COLO668 (cell line): ENCODE data around the gene ICOSLG.
"Not testable (repeated sequence)": the region's sequence is repeated elsewhere in the genome, so short reads cannot be mapped to it uniquely, and the experiment has no call there.

Experiments used
- DNase-seq: peaks from one replicate; lab custom pipeline; 2025; ENCODE audit not compliant: unreplicated experiment; lab: John Stamatoyannopoulos, UW

ICOSLG gene

DNA sequence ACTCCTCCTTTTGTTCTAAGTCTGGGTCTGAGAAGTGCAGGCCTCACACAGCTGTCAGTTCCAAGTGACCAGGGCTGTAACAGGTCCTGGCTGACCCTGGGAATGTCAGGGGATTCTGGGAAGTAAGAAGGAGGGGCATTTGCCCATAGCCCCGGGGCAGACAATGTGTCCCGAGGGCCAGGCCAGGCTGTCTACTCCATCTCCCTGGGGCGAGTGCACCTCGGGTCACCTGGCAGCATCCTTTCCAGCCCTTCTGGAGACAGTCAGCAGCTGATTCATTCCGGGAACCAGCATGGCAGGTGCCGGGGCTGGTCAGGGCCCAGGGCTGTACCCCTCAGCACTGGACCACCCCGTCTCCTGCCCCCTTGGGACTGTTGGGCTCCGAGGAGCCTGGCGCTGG is 13.1 kb downstream of the ICOSLG start:
- not testable (repeated sequence) for DNase-seq

- not testable (repeated sequence) for DNase-seq
Observed at GRCh38 chr21:44225605-44226004, 15.1 kb downstream of the ICOSLG start.

GRCh38 chr21:44223334-44223733 is 17.4 kb downstream of the ICOSLG start:
- not testable (repeated sequence) for DNase-seq

DNA sequence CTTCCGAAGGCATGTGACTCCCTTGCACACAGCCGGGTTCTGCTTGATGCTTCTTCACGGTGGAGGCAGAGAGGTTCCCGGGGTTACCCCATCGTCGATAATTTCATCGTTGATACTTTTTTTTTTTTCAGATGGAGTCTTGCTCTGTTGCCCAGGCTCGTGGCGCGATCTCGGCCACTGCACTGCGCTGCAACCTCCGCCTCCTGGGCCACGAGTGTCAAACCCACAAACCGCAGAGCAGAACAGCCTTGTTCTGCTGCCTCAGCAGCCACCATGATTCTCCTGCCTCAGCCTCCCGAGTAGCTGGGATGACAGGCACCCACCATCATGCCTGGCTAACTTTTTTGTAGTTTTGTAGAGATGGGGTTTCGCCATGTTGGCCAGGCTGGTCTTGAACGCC is 20.1 kb downstream of the ICOSLG start:
- not testable (repeated sequence) for DNase-seq

- not testable (repeated sequence) for DNase-seq
Observed at GRCh38 chr21:44218461-44218860, 22.3 kb downstream of the ICOSLG start.

GRCh38 chr21:44211978-44212377 is 28.8 kb downstream of the ICOSLG start:
- DNase-seq = not testable (repeated sequence)

GRCh38 chr21:44211574-44211973 is 29.2 kb downstream of the ICOSLG start:
- not testable (repeated sequence) for DNase-seq

- not testable (repeated sequence) for DNase-seq
Observed at GRCh38 chr21:44207860-44208646, 32.7 kb downstream of the ICOSLG start.

- not testable (repeated sequence) for DNase-seq
Observed at GRCh38 chr21:44206698-44207676, 33.8 kb downstream of the ICOSLG start.

- DNase-seq = not testable (repeated sequence)
Observed at GRCh38 chr21:44206187-44206586, 34.6 kb downstream of the ICOSLG start.

DNA sequence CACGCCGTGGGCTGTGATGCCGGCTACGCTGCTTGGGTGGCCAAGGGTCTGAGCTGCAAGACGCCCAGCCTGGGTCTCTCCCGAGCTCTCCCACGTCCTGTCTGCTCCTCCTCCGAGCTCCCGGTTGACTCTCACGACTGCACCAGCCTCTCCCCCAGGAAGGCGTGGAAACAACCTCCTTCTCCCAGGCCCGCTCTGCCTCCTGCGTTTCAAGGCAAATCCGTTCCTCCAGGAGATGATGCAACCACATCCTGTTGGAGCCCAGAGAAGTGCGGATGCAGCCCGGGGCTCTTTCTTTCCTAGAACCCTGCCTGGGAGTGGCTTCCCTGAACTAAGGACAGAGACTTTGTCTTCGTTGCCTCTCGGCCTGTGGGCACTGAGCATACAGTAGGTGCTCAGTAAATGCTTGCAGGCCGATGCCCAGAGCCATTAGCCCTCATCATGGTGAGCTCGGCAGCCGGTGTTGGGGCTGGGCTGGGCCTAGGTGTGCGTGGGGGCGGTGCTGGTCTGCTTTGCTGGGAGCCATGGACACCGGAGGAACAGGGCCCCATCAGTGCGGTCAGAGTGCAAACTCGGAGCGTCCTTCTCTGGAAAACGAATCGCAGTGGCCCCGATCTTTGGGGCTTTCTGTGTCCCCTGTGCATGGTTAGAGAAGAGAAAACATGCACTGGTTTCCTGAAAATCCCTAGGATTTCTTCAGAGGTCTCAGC is 38.0 kb downstream of the ICOSLG start:
- DNase-seq = not testable (repeated sequence)

GRCh38 chr21:44199997-44200396 is 40.7 kb downstream of the ICOSLG start:
- DNase-seq = not testable (repeated sequence)

- no peak for DNase-seq
Observed at GRCh38 chr21:44199448-44199847, 41.3 kb downstream of the ICOSLG start.

- DNase-seq = not testable (repeated sequence)
Observed at GRCh38 chr21:44197156-44197516, 43.6 kb downstream of the ICOSLG start.

DNA sequence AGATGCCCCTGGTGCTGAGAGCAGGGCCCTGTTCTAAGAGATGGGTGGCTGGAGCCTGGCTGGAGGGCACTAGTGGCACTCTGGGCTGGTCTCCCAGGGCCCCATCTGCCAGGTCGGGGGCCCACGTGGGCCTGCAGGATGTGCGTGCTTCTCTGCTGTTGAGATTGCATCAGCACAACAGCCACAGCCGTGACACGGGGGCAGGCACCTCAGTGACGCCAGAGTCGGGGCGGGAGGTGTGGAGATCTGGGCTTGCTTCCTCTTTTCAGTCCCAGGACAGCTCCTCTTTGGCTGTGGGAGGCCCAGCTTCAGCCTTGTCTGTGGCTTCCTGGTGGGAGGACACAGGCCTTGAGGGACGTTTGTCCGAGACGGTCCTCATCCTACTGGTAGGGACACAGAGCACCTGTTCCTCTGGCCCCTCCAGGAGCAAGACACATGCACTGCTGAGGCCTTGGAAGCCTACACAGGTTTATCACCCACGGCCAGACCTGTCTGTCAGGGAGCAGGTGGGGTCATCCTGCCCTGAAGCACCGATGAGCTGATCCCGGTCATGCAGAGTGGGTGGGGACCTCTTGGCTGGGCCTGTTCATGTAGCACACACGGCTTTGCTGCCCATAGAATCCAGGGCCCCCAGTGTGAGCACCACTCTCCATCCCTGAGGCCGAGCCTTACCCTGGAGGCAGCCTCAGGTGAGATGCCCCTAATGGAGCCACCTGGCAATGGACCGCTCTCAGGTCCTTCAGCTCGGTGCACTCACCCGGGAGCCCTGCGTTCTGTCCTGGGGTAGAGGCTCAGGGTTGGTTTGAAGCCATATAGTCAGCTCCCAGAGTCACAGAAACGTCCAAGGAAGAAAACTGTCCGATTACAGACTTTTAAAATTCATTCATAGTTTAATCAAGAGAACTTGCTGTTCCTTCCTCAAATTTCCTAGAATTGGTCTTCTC is 44.3 kb downstream of the ICOSLG start:
- not testable (repeated sequence) for DNase-seq

- not testable (repeated sequence) for DNase-seq
Observed at GRCh38 chr21:44194888-44195287, 45.9 kb downstream of the ICOSLG start.

GRCh38 chr21:44194451-44194850 is 46.3 kb downstream of the ICOSLG start:
- not testable (repeated sequence) for DNase-seq

DNA sequence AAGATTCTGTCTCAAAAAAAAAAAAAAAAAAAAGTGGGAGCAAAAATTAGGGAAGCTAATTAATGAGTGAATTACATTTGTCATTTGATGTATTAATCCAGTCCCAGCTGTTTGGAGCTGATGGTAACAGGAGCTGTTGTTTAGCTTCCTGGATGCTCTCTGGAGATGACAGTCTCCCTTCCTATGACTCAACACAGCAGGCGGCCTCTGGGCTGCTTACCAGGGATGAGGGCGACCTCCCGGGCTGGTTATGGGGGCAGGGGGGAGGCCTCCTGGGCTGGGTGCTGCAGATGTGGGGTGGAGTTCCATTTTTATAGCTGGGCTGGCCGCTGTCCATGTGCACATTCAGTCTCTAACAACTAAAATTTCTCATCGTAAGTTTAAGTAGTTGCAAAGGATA is 47.6 kb downstream of the ICOSLG start:
- DNase-seq = not testable (repeated sequence)

- DNase-seq = not testable (repeated sequence)
Observed at GRCh38 chr21:44190349-44191271, 50.1 kb downstream of the ICOSLG start.
